BE2C (cell line): ENCODE results near the gene HOXB9.

Source experiments
- DNase-seq: peaks from one replicate; pipeline ENCODE4 v3.0.0-alpha.2; 2020
- H3K27me3 ChIP-seq: fragments of 250-450 bp; sonication (Bioruptor Pico); 2 replicates; pipeline ENCODE4 v1.5.1; 2020; ENCODE audit warnings: mild to moderate bottlenecking
- H3K36me3 ChIP-seq: fragments of 250-450 bp; sonication (Bioruptor Pico); 2 replicates; pipeline ENCODE4 v1.5.1; 2020; ENCODE audit warnings: mild to moderate bottlenecking
- H3K4me1 ChIP-seq: fragments of 250-450 bp; sonication (Bioruptor Pico); 2 replicates; pipeline ENCODE4 v1.5.1; 2020
- H3K4me3 ChIP-seq: 2 replicates; pipeline ENCODE4 v1.5.1; 2011; ENCODE audit warnings: low read depth, low read length
- H3K9me3 ChIP-seq: fragments of 250-450 bp; sonication (Bioruptor Pico); 2 replicates; pipeline ENCODE4 v1.5.1; 2020
- TF ChIP-seq, protein P1 (sequence below): IDR thresholded peaks from 2 replicates; pipeline ENCODE4 v1.5.1; 2012; ENCODE audit warnings: mild to moderate bottlenecking, low read depth, low read length

HOXB9 gene

DNA sequence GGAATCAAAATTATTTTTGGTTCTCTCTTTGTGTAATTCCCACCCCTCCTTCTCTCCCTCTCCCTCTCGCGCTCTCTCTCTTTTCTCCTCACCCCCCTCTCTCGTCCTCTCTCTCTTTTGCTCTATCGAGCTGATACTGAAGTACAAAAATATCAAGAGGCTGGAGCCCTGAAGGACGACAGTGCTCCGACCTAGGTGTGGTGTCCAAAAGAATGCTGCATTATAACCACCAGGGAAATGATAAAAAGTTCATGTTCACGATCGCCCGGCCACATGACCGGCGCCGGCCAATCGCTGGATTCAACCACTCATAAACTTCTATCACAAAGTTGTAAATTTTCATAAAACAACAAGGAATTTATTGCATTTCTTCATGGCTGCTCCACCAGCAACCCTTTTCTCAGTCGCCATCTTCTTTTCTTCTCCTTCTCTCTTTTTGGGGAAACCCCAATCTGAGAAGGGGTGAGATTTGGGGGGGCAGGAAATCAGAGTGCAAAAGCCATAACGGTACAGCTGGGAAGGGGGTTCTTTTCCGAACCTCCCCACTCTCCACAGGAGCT is 21.3 kb downstream of the HOXB9 start, which contains the start of gene HOXB6:
Gene HOXB6 (minus strand): TSS at position 217 of the 560 bp plus-strand sequence. CDS start 6,836 bp downstream, outside the sequence.
- TF ChIP-seq, protein P1, sequence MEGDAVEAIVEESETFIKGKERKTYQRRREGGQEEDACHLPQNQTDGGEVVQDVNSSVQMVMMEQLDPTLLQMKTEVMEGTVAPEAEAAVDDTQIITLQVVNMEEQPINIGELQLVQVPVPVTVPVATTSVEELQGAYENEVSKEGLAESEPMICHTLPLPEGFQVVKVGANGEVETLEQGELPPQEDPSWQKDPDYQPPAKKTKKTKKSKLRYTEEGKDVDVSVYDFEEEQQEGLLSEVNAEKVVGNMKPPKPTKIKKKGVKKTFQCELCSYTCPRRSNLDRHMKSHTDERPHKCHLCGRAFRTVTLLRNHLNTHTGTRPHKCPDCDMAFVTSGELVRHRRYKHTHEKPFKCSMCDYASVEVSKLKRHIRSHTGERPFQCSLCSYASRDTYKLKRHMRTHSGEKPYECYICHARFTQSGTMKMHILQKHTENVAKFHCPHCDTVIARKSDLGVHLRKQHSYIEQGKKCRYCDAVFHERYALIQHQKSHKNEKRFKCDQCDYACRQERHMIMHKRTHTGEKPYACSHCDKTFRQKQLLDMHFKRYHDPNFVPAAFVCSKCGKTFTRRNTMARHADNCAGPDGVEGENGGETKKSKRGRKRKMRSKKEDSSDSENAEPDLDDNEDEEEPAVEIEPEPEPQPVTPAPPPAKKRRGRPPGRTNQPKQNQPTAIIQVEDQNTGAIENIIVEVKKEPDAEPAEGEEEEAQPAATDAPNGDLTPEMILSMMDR, result no peak
- Histone ChIP-seq H3K4me3 (no peak within 1 kb of the TSS), H3K36me3 (no peaks in the 10 kb centered on the region), H3K27me3 (peaks cover 100% of the 10 kb centered on the region), H3K4me1 (no peaks in the 10 kb centered on the region), H3K9me3 (no peaks in the 10 kb centered on the region)
- DNase-seq, result no peak

DNA sequence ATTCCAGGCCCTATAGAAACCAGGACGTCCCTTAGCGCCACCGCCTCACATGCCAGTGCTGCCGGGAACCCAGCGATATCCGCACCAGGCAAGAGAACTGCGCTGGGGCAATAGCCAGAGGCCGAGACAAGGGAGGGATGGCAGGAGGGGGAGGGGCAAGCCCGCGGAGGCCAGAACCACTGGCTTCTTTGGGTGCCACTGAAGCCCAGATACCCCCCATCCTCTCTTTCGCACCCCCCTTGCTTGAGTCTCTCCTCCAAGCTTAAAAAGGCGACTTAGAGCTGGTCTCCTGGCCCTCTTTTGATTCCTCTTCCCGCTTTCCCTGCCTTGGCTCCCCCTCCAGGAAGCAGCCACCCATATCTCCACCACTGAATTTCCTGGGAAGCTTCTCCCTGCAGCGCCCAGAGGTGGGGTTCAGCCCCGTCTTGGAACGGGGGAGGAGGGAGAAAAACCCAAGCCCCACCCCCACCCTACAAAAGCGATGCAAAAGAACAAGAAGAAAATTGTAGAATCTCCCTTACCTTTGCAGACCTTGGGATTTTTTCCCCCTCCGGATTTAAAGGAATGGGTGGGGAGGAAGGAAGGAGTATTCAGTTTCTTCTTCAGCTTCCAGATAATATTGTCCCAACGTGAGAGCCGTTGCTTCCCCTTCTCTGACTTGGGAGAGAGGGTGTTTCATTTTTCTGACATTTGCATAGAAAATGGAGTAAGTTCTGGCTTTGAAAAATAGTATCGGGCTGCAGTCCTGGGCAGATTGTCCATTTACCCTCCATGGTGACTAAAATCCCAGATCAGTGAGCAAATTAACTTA is 22.0 kb downstream of the HOXB9 start:
- TF ChIP-seq, protein P1, result no peak
- no peaks in the 10 kb centered on the region for H3K36me3 ChIP-seq
- no peaks in the 10 kb centered on the region for H3K9me3 ChIP-seq
- no peaks in the 10 kb centered on the region for H3K4me1 ChIP-seq
- peaks cover 100% of the 10 kb centered on the region for H3K27me3 ChIP-seq
- DNase-seq, result no peak
- H3K4me3 ChIP-seq, result no peak overlapping the region

DNA sequence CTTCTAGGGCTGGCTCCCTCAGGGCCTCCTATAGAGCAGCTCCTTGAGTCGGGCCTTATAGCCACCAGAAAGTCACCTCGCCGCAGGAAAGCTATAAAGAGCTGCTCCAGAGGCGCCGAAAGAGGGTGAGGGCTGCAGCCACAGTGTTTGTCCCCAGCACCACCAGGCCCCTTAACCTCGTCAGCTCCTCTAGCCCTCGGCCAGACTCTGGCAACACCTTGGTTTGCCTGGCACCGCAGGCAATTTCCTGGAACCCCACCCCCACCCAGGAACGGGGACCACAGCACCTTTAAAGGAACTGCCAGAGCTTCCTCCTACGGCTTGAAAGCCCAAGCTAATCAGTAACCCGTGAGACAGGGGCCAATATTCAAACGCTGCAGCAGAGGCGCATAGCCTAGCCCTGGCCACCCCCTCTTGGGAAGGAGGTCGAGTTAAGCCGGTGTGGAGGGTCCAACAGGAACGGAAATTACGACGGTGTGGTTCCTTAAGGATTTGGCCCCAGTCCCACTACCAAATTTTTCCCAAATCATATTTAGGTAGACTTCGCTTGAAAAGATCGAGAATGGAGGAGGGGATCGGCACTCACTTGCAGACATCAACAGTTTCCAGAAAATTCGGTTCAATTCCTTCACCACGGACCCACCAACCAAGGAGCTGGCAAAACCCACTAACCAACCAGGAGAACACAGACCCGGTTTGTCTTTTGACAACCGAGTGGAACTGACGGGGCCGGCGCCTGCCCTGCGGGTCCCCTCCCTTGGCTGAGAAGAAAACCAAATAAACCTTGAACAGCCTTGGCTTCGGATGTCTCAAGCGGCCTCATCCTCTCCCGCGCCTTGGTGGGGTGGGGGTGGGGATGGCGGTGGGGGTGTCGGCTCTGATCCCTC is 24.4 kb downstream of the HOXB9 start:
- Histone ChIP-seq H3K4me3 (no peak overlapping the region), H3K4me1 (no peaks in the 10 kb centered on the region), H3K36me3 (no peaks in the 10 kb centered on the region), H3K9me3 (no peaks in the 10 kb centered on the region), H3K27me3 (peaks cover 100% of the 10 kb centered on the region)
- TF ChIP-seq, protein P1, result no peak
- no peak for DNase-seq

DNA sequence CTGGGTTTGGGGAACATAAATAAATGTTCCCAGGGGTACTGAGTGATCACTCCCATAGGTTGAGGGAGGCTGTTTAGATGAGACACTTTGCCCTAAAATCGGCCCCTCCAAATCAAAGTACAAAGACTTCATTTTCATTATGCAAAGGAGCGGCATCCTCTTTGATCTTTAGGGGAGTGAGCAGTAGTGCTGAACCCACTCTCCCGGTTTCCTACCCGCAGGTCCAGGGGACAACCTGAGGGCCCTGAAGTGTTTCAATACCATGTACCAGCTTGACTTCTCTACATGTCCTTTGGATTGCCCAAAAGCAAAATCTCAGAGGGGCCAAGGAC is 25.0 kb downstream of the HOXB9 start:
- H3K27me3 ChIP-seq, result peaks cover 100% of the 10 kb centered on the region
- H3K36me3 ChIP-seq, result no peaks in the 10 kb centered on the region
- no peaks in the 10 kb centered on the region for H3K4me1 ChIP-seq
- no peaks in the 10 kb centered on the region for H3K9me3 ChIP-seq
- TF ChIP-seq, protein P1, result no peak
- no peak overlapping the region for H3K4me3 ChIP-seq
- no peak for DNase-seq

DNA sequence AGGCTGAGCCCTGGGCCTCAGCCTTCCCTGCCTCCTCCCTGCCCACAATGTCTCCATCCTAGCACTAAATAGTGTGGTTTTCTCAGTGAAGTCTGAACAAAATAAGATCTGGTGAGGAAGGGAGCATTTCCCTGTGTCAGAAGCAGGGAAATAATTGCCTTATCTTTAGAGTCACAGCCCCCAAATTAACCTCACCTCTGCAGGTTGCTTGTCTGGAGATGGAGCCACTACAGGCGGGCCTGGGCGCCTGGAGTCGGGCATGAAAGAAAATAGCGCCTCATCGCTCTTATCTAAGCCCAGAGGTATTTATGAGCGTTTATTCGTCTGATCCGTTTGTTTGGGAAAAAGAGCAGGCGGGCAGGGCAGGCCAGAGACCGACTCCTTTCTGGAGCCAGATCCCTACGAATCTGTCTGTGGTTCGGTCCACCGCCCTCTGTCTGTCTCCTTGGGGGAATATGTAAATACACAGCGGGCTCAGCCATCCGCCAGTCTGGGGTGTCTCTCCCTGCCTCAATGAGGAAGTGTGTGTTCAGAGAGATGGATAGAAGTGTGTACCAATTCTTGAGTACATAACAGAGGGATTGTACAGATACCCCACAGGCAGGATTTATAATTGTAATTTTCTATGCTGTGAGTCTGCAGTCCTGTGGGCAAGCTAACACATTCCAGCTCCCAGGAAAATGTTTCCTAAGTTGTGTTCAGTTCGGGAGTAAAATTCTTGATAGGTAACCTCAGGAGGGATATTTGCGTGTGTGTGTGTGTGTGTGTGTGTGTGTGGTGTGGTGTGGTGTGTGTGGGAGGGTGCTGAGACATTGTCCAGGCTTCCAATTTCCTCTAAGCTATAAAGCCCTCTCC is 25.7 kb downstream of the HOXB9 start:
- Histone ChIP-seq H3K4me1 (no peaks in the 10 kb centered on the region), H3K27me3 (peaks cover 100% of the 10 kb centered on the region), H3K4me3 (no peak overlapping the region), H3K36me3 (no peaks in the 10 kb centered on the region), H3K9me3 (no peaks in the 10 kb centered on the region)
- no peak for DNase-seq
- TF ChIP-seq, protein P1, result no peak
